ENCODE data around the gene DCTD. TPM values are rescaled to one million over a fixed set of nuclear protein-coding genes. Genes with fewer than 3 reads are reported as not detected.
A peak's percentile ranks its signal among the peaks of the same experiment; 100 is the strongest.

DCTD gene
- total RNA-seq, result 75.7 and 76.8 TPM in 2 replicates

- no peaks in the 10 kb centered on the region for H3K9me3 Mint-ChIP-seq
- ATAC-seq (ENCODE audit: low read depth) (peak; percentile 79), DNase-seq (peak; percentile 80)
- peak within 1 kb of the TSS; percentile 93 for H3K4me3 Mint-ChIP-seq
- no peak for TF ChIP-seq CTCF (IDR thresholded peaks at IDR 0.05)
- CTCF ChIA-PET, result interaction anchor here (1.0 to 3.2 kb wide), 4 partner anchors 7 to 527 kb away, joined by 3 to 12 read pairs (median 3); partner anchors contain the start of gene CDKN2AIP
- H3K27ac Mint-ChIP-seq, result peak within 1 kb of the TSS; percentile 94
- intact Hi-C loops (cut with micrococcal nuclease), result loop anchor here (1.0 to 2.0 kb wide), 5 partner anchors 181 to 742 kb away; partner anchors contain the start of genes CDKN2AIP, RWDD4, TRAPPC11 and WWC2
- POLR2A ChIA-PET, result interaction anchor here (0.6 to 2.1 kb wide), 10 partner anchors 8 to 1731 kb away, joined by 3 to 8 read pairs (median 4); partner anchors contain the start of genes CASP3, RWDD4, TRAPPC11 and WWC2
- peaks cover 4% of the 10 kb centered on the region for H3K27me3 Mint-ChIP-seq
- H3K36me3 Mint-ChIP-seq (ENCODE audit: low read depth), result peaks cover 33% of the 10 kb centered on the region
- peaks cover 33% of the 10 kb centered on the region for H3K4me1 Mint-ChIP-seq
These were observed at the start of gene DCTD for GRCh38 chr4:182917182-182918043. DCTD (minus strand) TSS chr4:182917386; CDS start chr4:182915568, 1,818 bp downstream.

- Mint-ChIP-seq H3K27ac (no peak overlapping the region), H3K36me3 (ENCODE audit: low read depth) (no peaks in the 10 kb centered on the region), H3K4me1 (no peaks in the 10 kb centered on the region), H3K27me3 (peaks cover 10% of the 10 kb centered on the region), H3K4me3 (no peak overlapping the region), H3K9me3 (peaks cover 10% of the 10 kb centered on the region)
- DNase-seq (no peak), ATAC-seq (ENCODE audit: low read depth) (no peak)
- no peak for TF ChIP-seq CTCF (IDR thresholded peaks at IDR 0.05)
- CTCF ChIA-PET, result no interaction called here
- POLR2A ChIA-PET, result no interaction called here
- intact Hi-C loops (cut with micrococcal nuclease), result no loop called here
These were observed 43.6 kb upstream of the DCTD start for GRCh38 chr4:182960746-182961145.

GRCh38 chr4:182960228-182960627 is 43.0 kb upstream of the DCTD start:
- H3K27ac Mint-ChIP-seq, result no peak overlapping the region
- H3K36me3 Mint-ChIP-seq (ENCODE audit: low read depth), result no peaks in the 10 kb centered on the region
- DNase-seq, result no peak
- intact Hi-C loops (cut with micrococcal nuclease), result no loop called here
- TF ChIP-seq CTCF (IDR thresholded peaks at IDR 0.05), result no peak
- no peaks in the 10 kb centered on the region for H3K4me1 Mint-ChIP-seq
- ChIA-PET POLR2A (no interaction called here), CTCF (no interaction called here)
- peaks cover 10% of the 10 kb centered on the region for H3K9me3 Mint-ChIP-seq
- H3K4me3 Mint-ChIP-seq, result no peak overlapping the region
- H3K27me3 Mint-ChIP-seq, result peaks cover 10% of the 10 kb centered on the region
- ATAC-seq (ENCODE audit: low read depth), result no peak

- no peak for ATAC-seq (ENCODE audit: low read depth)
- ChIA-PET POLR2A (no interaction called here), CTCF (no interaction called here)
- no peak for DNase-seq
- no peak overlapping the region for H3K4me3 Mint-ChIP-seq
- TF ChIP-seq CTCF (IDR thresholded peaks at IDR 0.05), result no peak
- H3K27ac Mint-ChIP-seq, result no peak overlapping the region
- peaks cover 6% of the 10 kb centered on the region for H3K9me3 Mint-ChIP-seq
- no peaks in the 10 kb centered on the region for H3K4me1 Mint-ChIP-seq
- no peaks in the 10 kb centered on the region for H3K27me3 Mint-ChIP-seq
- intact Hi-C loops (cut with micrococcal nuclease), result no loop called here
- H3K36me3 Mint-ChIP-seq (ENCODE audit: low read depth), result no peaks in the 10 kb centered on the region
These were observed 38.2 kb upstream of the DCTD start for GRCh38 chr4:182955411-182955810.

- CTCF ChIA-PET, result no interaction called here
- ATAC-seq (ENCODE audit: low read depth) (no peak), DNase-seq (no peak)
- Mint-ChIP-seq H3K9me3 (no peaks in the 10 kb centered on the region), H3K27ac (no peak overlapping the region), H3K4me3 (no peak overlapping the region), H3K27me3 (peaks cover 8% of the 10 kb centered on the region), H3K36me3 (ENCODE audit: low read depth) (no peaks in the 10 kb centered on the region), H3K4me1 (no peaks in the 10 kb centered on the region)
- intact Hi-C loops (cut with micrococcal nuclease), result no loop called here
- POLR2A ChIA-PET, result no interaction called here
- TF ChIP-seq CTCF (IDR thresholded peaks at IDR 0.05), result no peak
These were observed 27.5 kb upstream of the DCTD start for GRCh38 chr4:182944484-182945213.
